Chondrocyte (in vitro differentiated cells): ENCODE measurements around the gene E2F4. TPM values are rescaled to one million over a fixed set of nuclear protein-coding genes. Genes with fewer than 3 reads are reported as not detected.
A peak's percentile ranks its signal among the peaks of the same experiment; 100 is the strongest.

Experiments
- DNase-seq: peaks from one replicate; pipeline ENCODE4 v3.0.0; 2021; ENCODE audit warnings: mixed read lengths, low spot score
- H3K27ac Mint-ChIP-seq: one replicate; pipeline ENCODE4 v1.8.0; 2021; ENCODE audit warnings: mild to moderate bottlenecking, moderate library complexity, mixed read lengths; ENCODE audit not compliant: unreplicated experiment
- H3K27me3 Mint-ChIP-seq: 2 replicates; pipeline ENCODE4 v1.8.0; 2021; ENCODE audit warnings: low read depth, mixed read lengths
- H3K36me3 Mint-ChIP-seq: 2 replicates; pipeline ENCODE4 v1.8.0; 2021; ENCODE audit warnings: low read depth, mixed read lengths
- H3K4me1 Mint-ChIP-seq: 2 replicates; pipeline ENCODE4 v1.8.0; 2021; ENCODE audit warnings: low read depth, mild to moderate bottlenecking, mixed read lengths
- H3K4me3 Mint-ChIP-seq: one replicate; pipeline ENCODE4 v1.8.0; 2021; ENCODE audit warnings: mild to moderate bottlenecking, moderate library complexity, mixed read lengths; ENCODE audit not compliant: unreplicated experiment
- H3K9me3 Mint-ChIP-seq: 2 replicates; pipeline ENCODE4 v1.8.0; 2021; ENCODE audit warnings: low read depth, mixed read lengths
- total RNA-seq: library from RNA; stranded (reverse); gene quantifications from 3 replicates; pipeline ENCODE4 v1.2.1, GENCODE V29; 2021
- TF ChIP-seq, protein P1 (sequence below): fragments of 200-600 bp; sonication (generic); IDR thresholded peaks from 2 replicates; pipeline ENCODE4 v1.5.0; 2021; ENCODE audit warnings: antibody characterized with exemption, mild to moderate bottlenecking, moderate library complexity

The E2F4 gene
- total RNA-seq, 1 donor from 2014 or later: 33.4 TPM

DNA sequence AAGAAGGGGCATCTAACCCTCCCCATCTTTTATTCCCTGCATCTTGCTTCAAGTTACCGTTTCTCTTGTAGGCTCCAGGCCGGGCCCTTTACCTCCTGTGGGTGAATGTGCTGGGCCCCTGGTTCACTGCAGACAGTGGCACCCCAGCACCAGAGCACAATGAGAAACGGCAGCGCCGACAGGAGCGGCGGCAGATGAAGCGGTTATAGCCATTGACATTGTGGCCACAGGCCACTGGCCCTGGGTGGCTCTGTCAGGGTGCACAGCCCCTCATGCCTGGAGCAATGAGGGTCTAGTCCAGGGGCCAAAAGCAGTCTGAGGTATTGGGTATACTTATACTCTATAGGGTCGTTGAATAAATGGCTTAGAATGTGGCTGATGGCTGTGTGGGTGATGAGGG is 37.0 kb downstream of the E2F4 start:
- Mint-ChIP-seq H3K36me3 (peaks cover 22% of the 10 kb centered on the region), H3K4me1 (peaks cover 31% of the 10 kb centered on the region), H3K27ac (no peak overlapping the region), H3K27me3 (no peaks in the 10 kb centered on the region), H3K9me3 (no peaks in the 10 kb centered on the region), H3K4me3 (peak overlapping the region; percentile 33)
- no peak for DNase-seq
- TF ChIP-seq, protein P1, sequence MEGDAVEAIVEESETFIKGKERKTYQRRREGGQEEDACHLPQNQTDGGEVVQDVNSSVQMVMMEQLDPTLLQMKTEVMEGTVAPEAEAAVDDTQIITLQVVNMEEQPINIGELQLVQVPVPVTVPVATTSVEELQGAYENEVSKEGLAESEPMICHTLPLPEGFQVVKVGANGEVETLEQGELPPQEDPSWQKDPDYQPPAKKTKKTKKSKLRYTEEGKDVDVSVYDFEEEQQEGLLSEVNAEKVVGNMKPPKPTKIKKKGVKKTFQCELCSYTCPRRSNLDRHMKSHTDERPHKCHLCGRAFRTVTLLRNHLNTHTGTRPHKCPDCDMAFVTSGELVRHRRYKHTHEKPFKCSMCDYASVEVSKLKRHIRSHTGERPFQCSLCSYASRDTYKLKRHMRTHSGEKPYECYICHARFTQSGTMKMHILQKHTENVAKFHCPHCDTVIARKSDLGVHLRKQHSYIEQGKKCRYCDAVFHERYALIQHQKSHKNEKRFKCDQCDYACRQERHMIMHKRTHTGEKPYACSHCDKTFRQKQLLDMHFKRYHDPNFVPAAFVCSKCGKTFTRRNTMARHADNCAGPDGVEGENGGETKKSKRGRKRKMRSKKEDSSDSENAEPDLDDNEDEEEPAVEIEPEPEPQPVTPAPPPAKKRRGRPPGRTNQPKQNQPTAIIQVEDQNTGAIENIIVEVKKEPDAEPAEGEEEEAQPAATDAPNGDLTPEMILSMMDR: no peak

DNA sequence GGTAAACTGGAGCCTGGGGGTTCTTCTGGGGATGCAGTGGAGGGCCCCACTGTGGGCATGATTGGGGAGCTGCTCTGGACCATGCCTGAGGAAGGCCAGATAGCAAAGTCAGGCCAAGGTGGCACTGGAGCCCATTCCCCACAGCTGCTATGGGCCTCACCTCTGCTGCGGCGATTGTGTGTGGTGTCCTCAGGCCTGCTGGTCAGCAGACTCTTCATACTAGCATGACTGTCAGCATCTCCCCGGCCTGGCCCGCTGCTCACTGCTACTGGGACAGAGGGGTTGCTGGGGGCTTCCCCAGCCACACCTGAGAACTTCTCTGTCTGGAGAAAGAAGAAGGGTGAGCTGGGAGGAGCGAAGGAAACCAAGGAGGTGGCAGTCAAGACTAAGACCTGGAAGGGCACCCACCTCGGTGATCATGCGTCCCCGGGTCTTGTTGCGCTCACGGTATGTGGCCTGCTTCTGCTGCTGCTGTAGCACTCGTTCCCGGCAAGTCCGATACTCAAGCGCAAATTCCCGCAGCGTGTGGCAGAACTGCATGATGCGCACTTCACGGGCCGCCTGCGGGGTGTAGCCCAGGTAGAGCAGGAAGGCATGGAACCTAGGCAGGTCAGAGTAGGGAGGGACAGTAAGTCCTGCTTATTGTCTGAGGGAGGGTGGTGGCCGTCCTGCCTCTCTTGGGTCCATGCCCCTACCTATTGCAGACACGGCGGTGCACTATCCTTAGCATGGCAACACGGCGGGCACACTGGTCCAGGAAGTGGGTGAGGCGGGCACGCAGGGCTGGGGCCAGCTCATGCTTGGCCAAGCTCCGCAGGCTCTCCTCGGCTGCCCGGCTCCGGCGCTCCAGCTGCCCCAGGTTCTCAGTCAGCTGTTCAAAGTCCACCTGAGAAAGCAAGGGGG is 38.2 kb downstream of the E2F4 start:
- H3K4me1 Mint-ChIP-seq: peaks cover 31% of the 10 kb centered on the region

DNA sequence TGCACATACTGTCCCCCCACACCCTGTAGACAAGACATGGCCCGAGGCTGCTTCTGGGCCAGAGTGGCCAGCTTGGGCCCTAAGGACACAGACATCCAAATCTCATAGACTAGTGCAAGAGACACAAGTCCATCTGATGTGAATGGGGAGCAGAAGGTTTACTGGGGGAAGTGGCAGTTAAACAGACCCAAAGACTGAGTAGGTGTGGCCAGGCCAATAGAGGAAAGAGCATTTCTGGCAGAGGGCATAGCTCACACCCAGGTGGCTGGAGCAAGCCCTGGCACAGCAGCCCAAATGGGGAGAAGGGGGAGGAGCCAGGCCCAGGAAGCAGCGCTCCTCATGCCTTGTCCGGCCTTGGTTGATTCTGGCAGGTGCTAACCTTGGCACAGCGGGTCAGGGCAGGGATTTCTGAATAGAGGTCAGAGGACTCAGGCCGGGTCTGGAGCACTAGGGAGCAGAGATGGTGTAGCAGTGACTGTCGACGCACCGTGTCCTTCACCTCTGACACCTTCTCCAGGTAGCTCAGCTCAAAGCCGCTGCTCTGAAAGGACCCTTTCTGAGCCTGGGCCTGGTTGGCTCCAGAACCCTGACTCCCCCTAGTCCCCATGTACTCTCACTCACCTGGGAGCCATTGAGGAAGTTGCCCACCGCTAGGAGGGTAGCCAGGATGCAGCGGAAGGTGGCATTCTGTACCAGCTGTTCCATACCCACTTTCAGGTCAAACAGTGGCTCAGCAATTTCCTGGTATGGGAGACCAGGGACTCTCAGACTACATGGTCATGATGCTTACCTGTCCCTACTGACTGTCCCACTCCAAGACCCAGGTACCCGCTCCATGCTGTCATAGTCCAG is 39.1 kb downstream of the E2F4 start:
- no peak overlapping the region for H3K27ac Mint-ChIP-seq
- no peak overlapping the region for H3K4me3 Mint-ChIP-seq
- H3K9me3 Mint-ChIP-seq: no peaks in the 10 kb centered on the region
- H3K36me3 Mint-ChIP-seq: peaks cover 23% of the 10 kb centered on the region
- peaks cover 22% of the 10 kb centered on the region for H3K4me1 Mint-ChIP-seq
- no peaks in the 10 kb centered on the region for H3K27me3 Mint-ChIP-seq
- no peak for DNase-seq
- TF ChIP-seq, protein P1: no peak

More for the DNA sequence above, 38.2 kb downstream of the E2F4 start:
- H3K4me3 Mint-ChIP-seq: no peak overlapping the region
- TF ChIP-seq, protein P1: no peak
- DNase-seq: no peak
- H3K27me3 Mint-ChIP-seq: no peaks in the 10 kb centered on the region
- peaks cover 22% of the 10 kb centered on the region for H3K36me3 Mint-ChIP-seq
- H3K27ac Mint-ChIP-seq: no peak overlapping the region
- no peaks in the 10 kb centered on the region for H3K9me3 Mint-ChIP-seq

DNA sequence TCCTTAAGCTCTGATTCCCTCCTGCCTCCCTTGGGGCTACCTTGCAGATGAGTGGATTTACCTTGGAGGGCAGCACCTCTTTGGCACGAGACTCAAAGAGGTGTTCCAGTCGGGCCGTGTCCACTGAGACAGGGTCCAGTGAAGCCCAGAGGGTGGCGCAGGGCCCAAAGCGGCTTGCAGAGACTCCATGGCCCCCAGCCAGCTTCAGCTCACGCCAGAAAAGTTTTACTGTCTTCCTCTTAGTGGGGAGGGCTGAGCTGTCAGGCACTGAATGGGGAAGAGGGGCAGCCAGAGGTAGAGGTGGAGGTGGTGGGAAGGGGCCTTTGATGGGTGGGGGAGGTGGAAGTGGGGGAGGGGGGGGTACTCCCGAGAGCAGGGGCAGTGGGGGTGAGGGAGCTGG is 41.6 kb downstream of the E2F4 start:
- no peaks in the 10 kb centered on the region for H3K9me3 Mint-ChIP-seq
- no peak for DNase-seq
- peaks cover 33% of the 10 kb centered on the region for H3K36me3 Mint-ChIP-seq
- no peaks in the 10 kb centered on the region for H3K27me3 Mint-ChIP-seq
- H3K27ac Mint-ChIP-seq: no peak overlapping the region
- no peak overlapping the region for H3K4me3 Mint-ChIP-seq
- TF ChIP-seq, protein P1: no peak
- no peaks in the 10 kb centered on the region for H3K4me1 Mint-ChIP-seq

DNA sequence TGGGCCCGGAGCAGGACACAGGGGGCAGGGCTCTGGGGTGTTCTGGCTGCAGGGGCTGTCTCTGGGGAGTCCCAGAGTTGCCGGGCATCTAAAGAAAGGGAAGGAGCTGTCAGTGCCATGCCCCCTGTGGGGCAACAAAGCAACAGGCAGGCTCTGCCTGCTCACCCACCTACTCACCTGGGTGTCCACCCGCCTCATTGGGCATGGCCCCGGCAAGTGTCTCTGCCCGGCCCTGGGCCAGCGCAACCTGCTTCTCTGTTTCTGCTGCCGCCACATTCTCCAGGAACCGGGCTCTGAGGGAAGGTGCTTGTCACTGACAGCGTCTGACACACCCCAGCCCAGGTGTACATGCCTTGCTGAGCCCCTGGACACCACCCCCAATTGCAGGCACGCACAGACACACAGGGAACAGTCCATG is 42.2 kb downstream of the E2F4 start:
- TF ChIP-seq, protein P1: no peak
- Mint-ChIP-seq H3K27me3 (no peaks in the 10 kb centered on the region), H3K36me3 (peaks cover 31% of the 10 kb centered on the region), H3K4me3 (no peak overlapping the region), H3K4me1 (no peaks in the 10 kb centered on the region), H3K27ac (no peak overlapping the region), H3K9me3 (no peaks in the 10 kb centered on the region)
- DNase-seq: no peak
